ENCODE measurements around the gene TSKS.
"Not testable (repeated sequence)": the region's sequence is repeated elsewhere in the genome, so short reads cannot be mapped to it uniquely, and the experiment has no call there.

Gene TSKS

DNA sequence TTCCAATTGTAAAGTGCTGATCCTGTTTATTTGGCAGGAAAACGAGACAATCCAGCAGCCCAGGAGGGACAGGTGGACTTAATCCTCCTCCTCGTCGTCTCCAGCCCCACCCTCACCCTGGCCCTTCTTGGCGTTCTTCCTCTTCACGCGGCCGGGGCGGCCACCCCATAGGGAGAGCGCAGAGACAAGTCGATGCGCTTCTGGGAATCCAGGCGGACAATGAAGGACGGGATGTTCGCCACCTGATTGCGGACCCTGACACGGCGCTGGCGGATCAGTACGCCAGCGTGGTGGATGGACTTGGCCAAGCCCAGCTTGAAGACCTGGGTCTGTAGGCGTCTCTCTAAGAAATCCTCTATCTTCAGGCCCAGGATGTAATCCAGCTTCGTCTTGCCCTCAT is 43.7 kb downstream of the TSKS start:
- H3K4me1 Mint-ChIP-seq = peaks cover 19% of the 10 kb centered on the region
- not testable (repeated sequence) for H3K27me3 Mint-ChIP-seq, ATAC-seq, H3K4me3 Mint-ChIP-seq, H3K9me3 Mint-ChIP-seq, H3K27ac Mint-ChIP-seq, DNase-seq

- no peak overlapping the region for H3K4me3 Mint-ChIP-seq
- no peaks in the 10 kb centered on the region for H3K9me3 Mint-ChIP-seq
- H3K27ac Mint-ChIP-seq = no peak overlapping the region
- DNase-seq (no peak), ATAC-seq (no peak)
- no peaks in the 10 kb centered on the region for H3K27me3 Mint-ChIP-seq
- peaks cover 19% of the 10 kb centered on the region for H3K4me1 Mint-ChIP-seq
These were observed 44.1 kb downstream of the TSKS start for GRCh38 chr19:49718991-49719390.

GRCh38 chr19:49718511-49718910 is 44.6 kb downstream of the TSKS start:
- Mint-ChIP-seq H3K27ac (no peak overlapping the region), H3K9me3 (no peaks in the 10 kb centered on the region), H3K4me3 (peak overlapping the region; percentile 93 to 94), H3K27me3 (no peaks in the 10 kb centered on the region), H3K4me1 (peaks cover 19% of the 10 kb centered on the region)
- DNase-seq (no peak), ATAC-seq (no peak)

DNA sequence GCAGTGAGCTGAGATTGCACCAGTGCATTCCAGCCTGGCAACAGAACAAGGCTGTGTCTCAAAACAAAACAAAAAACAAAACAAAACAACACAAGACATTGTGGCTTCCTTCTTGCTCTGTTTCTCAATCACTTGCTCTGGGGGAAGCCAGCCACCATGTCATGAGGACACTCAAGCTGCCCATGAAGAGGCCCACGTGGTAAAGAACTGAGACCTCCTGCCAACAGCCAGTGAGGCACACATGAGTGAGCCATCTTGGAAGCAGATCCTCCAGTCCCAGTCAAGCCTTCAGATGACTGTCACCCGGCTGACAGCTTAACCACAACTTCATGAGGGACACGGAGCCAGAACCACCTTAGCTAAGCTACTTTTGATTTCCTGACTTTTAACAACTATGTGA is 47.0 kb downstream of the TSKS start:
- H3K27ac Mint-ChIP-seq = peak overlapping the region in 1 of 2 donors; percentile 83
- DNase-seq (no peak), ATAC-seq (no peak)
- H3K27me3 Mint-ChIP-seq = no peaks in the 10 kb centered on the region
- H3K9me3 Mint-ChIP-seq = no peaks in the 10 kb centered on the region
- no peak overlapping the region for H3K4me3 Mint-ChIP-seq
- H3K4me1 Mint-ChIP-seq = peaks cover 19% of the 10 kb centered on the region

- H3K9me3 Mint-ChIP-seq = peaks cover 0 to 8% of the 10 kb centered on the region in 2 donors
- peaks cover 12% of the 10 kb centered on the region for H3K27me3 Mint-ChIP-seq
- H3K4me1 Mint-ChIP-seq = peaks cover 11% of the 10 kb centered on the region
- H3K27ac Mint-ChIP-seq = no peak overlapping the region
- ATAC-seq = no peak
- no peak for DNase-seq
- no peak overlapping the region for H3K4me3 Mint-ChIP-seq
These were observed 49.8 kb downstream of the TSKS start for GRCh38 chr19:49713236-49713845.

GRCh38 chr19:49712397-49712859 is 50.7 kb downstream of the TSKS start:
- no peak for ATAC-seq
- no peak for DNase-seq
- peaks cover 0 to 8% of the 10 kb centered on the region in 2 donors for H3K9me3 Mint-ChIP-seq
- no peak overlapping the region for H3K27ac Mint-ChIP-seq
- H3K4me3 Mint-ChIP-seq = no peak overlapping the region
- peaks cover 15% of the 10 kb centered on the region for H3K27me3 Mint-ChIP-seq
- H3K4me1 Mint-ChIP-seq = peaks cover 6% of the 10 kb centered on the region

GRCh38 chr19:49710372-49710951 is 52.6 kb downstream of the TSKS start:
- DNase-seq = no peak
- no peak for ATAC-seq
- peaks cover 0 to 8% of the 10 kb centered on the region in 2 donors for H3K9me3 Mint-ChIP-seq

GRCh38 chr19:49705919-49706318 is 57.2 kb downstream of the TSKS start:
- Mint-ChIP-seq H3K4me3 (no peak overlapping the region), H3K27ac (no peak overlapping the region), H3K9me3 (peaks cover 0 to 8% of the 10 kb centered on the region in 2 donors), H3K27me3 (peaks cover 42% of the 10 kb centered on the region), H3K4me1 (no peaks in the 10 kb centered on the region)
- ATAC-seq (no peak), DNase-seq (no peak)

More at GRCh38 chr19:49710372-49710951, 52.6 kb downstream of the TSKS start:
- H3K27ac Mint-ChIP-seq = no peak overlapping the region
- peaks cover 19% of the 10 kb centered on the region for H3K27me3 Mint-ChIP-seq
- no peak overlapping the region for H3K4me3 Mint-ChIP-seq
- H3K4me1 Mint-ChIP-seq = no peaks in the 10 kb centered on the region

- Mint-ChIP-seq H3K27ac (no peak overlapping the region), H3K27me3 (peaks cover 50% of the 10 kb centered on the region), H3K4me3 (no peak overlapping the region), H3K4me1 (no peaks in the 10 kb centered on the region), H3K9me3 (peaks cover 0 to 4% of the 10 kb centered on the region in 2 donors)
- ATAC-seq (no peak), DNase-seq (no peak)
These were observed 58.0 kb downstream of the TSKS start for GRCh38 chr19:49704888-49705642.

- H3K27me3 Mint-ChIP-seq = peaks cover 34% of the 10 kb centered on the region
- H3K27ac Mint-ChIP-seq = no peak overlapping the region
- H3K4me1 Mint-ChIP-seq = no peaks in the 10 kb centered on the region
- peak; percentile 56 for ATAC-seq
- H3K9me3 Mint-ChIP-seq = no peaks in the 10 kb centered on the region
- DNase-seq = no peak
- no peak overlapping the region for H3K4me3 Mint-ChIP-seq
These were observed 61.8 kb downstream of the TSKS start for GRCh38 chr19:49701271-49701786.

- Mint-ChIP-seq H3K4me1 (no peaks in the 10 kb centered on the region), H3K9me3 (no peaks in the 10 kb centered on the region), H3K27ac (no peak overlapping the region), H3K27me3 (peaks cover 34% of the 10 kb centered on the region), H3K4me3 (no peak overlapping the region)
- DNase-seq (no peak), ATAC-seq (peak; percentile 67)
These were observed 62.5 kb downstream of the TSKS start for GRCh38 chr19:49700563-49700962.

DNA sequence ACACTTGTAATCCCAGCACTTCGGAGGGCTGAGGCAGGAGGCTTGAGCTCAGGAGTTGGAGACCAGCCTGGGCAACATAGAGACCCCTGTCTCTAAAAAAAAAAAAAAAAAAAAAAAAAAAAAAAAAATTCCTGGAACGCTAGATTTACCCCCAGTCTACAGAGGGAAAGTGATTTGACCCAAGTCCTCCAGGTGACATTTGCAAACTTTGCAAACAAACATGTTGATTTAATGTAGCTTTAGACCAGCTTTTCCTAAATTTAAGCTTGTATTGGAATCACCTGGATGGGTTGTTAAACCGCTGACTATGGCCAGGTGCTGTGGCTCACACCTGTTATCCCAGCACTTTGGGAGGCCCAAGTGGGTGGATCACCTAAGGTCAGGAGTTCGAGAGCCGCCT is 63.7 kb downstream of the TSKS start:
- Mint-ChIP-seq H3K4me3 (no peak overlapping the region), H3K9me3 (no peaks in the 10 kb centered on the region)
- ATAC-seq = no peak

GRCh38 chr19:49696865-49697264 is 66.2 kb downstream of the TSKS start:
- H3K4me3 Mint-ChIP-seq = no peak overlapping the region
- H3K27me3 Mint-ChIP-seq = peaks cover 29% of the 10 kb centered on the region
- ATAC-seq (no peak), DNase-seq (no peak)
- no peak overlapping the region for H3K27ac Mint-ChIP-seq
- no peaks in the 10 kb centered on the region for H3K9me3 Mint-ChIP-seq
- H3K4me1 Mint-ChIP-seq = peaks cover 5% of the 10 kb centered on the region

More for the DNA sequence above, 63.7 kb downstream of the TSKS start:
- Mint-ChIP-seq H3K27ac (no peak overlapping the region), H3K27me3 (peaks cover 34% of the 10 kb centered on the region), H3K4me1 (no peaks in the 10 kb centered on the region)
- no peak for DNase-seq

- DNase-seq (no peak), ATAC-seq (no peak)
These were observed 67.0 kb downstream of the TSKS start for GRCh38 chr19:49696115-49696514.

DNA sequence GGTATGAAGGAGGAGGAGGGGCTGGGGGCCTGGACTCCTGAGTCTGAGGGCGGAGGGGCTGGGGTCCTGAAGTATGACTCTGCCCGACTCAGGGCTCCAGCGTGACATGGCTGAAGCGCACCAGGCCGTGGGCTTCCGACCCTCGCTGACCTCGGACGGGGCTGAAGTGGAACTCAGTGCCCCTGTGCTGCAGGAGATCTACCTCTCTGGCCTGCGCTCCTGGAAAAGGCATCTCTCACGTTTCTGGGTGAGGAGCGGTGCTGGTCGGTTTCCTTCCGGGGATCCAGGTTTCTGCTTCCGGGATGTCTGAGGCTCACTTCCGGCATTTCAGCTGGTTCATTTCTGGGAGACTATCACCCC is 71.0 kb downstream of the TSKS start:
- Mint-ChIP-seq H3K27ac (no peak overlapping the region), H3K27me3 (peaks cover 29% of the 10 kb centered on the region), H3K4me1 (peaks cover 49% of the 10 kb centered on the region), H3K9me3 (no peaks in the 10 kb centered on the region), H3K4me3 (no peak overlapping the region)
- ATAC-seq (no peak), DNase-seq (no peak)

More at GRCh38 chr19:49696115-49696514, 67.0 kb downstream of the TSKS start:
- H3K9me3 Mint-ChIP-seq = no peaks in the 10 kb centered on the region
- peaks cover 31% of the 10 kb centered on the region for H3K27me3 Mint-ChIP-seq
- no peak overlapping the region for H3K4me3 Mint-ChIP-seq
- peaks cover 12% of the 10 kb centered on the region for H3K4me1 Mint-ChIP-seq
- no peak overlapping the region for H3K27ac Mint-ChIP-seq
